GM19099 (cell line): ENCODE results near the gene ZMIZ1.

Source experiments
- POLR2A ChIP-seq: IDR thresholded peaks from 3 replicates; pipeline ENCODE4 v1.6.1; 2011; ENCODE audit warnings: low read depth; ENCODE audit not compliant: insufficient read length; ENCODE audit errors: extremely low read depth

ZMIZ1 gene

DNA sequence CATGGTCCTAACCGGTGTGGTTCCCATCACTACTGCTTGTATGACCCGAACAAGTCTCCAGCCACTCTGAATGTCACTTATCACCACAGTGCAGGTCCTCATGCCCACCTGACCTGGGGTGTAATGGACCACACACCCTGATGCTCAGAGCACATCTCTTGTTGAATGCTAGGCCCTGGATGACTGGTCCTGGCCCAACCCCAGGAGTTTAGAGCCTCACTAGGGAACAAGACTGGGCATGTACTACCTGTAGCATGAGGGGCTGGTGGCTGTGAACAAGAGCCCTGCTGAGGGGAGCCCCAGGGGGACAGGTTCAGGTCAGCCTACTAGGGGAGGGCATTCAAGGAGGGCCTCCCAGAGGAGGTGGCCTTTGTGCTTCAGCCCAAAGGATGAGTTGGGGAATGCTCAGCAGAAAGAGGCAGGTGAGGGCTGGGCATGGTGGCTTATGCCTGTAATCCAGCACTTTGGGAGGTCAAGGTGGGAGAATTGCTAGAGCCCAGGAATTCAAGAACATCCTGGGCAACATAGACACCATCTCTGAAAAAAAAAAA is 31.2 kb downstream of the ZMIZ1 start:
- TF ChIP-seq POLR2A, result no peak

DNA sequence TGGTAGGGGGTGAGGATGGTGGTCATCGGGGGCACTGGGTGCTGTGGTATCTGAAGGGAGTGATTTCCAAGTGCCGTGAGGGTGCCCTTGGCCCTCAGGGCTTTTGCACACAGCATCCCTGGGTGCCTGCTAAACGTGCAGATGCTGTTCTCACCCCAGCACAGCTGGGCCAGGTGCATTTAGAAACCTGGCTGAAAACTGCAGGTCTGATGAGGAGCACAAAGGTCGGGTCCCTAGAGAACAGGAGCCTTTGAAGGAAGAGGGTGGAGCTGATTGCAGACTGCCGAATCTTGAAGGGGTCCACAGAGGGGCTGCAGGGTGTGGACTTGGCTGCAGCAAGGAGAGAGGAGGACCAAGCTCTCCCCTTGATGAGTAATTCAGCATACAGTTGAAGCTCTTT is 32.0 kb downstream of the ZMIZ1 start:
- no peak for TF ChIP-seq POLR2A

DNA sequence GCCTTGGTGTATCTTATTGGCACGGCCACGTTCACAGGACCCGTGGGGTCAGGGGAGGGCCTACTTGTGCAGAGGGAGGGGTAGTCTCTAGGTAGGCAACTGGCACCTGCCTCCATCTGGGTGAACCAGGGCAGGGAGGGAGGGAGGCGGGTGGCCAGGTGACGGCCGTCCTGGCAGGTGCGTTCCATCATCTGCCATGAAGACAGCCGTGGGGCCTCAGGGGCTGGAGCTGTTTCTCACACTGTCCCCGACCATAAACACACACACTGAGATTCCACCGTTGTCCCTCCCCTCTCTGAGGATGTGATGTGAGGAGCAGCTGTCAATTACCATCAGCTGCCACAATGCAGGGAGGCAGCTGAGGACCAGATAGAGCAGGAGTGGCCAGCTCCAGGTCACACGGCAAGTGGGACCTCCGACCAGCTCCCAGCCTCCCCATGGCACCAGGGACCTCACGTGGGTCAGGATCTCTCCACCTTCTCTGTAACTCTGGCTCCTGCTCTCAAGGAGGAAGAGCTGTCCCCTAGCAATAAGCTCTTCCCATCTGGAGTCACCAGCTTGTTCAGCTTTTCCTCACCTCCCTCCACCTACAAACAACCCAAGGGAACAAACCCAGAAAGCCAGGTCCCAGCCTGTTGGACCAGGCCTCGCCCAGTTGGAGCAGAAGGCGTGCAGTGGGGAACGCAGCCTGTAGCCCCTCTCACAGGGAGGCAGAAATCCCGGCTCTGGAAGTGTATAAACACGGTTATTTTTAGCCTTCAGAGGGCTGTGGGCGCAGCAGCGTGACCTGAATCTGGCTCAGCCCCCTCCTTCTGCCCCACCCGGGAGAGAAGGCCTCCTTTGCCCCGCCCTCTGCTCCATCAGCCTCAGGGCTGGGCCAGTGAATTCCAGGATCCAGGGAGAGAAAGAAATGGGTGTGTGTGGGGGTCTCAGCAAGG is 33.1 kb downstream of the ZMIZ1 start:
- no peak for TF ChIP-seq POLR2A

DNA sequence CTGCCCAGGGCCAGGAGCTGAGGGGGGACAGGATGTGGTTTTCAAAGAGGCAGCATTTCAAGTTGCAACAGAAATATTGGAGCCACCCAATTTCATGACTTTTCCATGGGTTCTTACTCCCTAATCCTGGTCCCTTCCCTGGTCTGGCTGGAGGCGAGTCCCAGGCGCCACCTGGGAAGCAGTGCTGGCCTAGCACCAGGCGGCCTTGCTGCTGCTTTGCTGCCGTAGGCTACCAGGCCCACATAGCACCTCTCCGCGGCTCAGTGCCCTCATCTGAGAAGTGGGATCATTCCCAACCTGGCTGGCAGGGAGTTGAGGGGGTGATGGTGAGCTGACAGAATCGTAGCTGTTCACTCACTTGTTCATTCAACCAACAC is 33.7 kb downstream of the ZMIZ1 start:
- TF ChIP-seq POLR2A, result no peak

DNA sequence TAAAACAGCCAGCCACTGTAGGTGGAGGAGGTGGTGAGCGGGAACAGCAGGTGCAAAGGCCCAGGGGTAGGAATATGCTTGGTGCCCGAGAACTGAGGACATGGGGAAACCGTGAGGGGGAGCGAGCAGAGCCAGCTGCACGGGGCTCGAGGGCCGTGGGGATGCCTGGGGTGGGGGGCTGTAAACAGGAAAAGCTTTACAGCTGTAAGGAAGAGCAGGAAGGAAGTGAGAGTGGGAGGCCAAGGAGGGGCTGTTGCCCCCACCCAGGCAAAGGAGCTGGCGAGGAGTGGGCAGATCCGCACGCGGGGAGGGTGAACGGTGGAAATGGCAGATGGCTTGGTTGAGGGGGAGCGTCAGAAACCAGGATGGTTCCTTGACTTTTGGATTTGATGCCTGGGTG is 34.4 kb downstream of the ZMIZ1 start:
- TF ChIP-seq POLR2A, result no peak

DNA sequence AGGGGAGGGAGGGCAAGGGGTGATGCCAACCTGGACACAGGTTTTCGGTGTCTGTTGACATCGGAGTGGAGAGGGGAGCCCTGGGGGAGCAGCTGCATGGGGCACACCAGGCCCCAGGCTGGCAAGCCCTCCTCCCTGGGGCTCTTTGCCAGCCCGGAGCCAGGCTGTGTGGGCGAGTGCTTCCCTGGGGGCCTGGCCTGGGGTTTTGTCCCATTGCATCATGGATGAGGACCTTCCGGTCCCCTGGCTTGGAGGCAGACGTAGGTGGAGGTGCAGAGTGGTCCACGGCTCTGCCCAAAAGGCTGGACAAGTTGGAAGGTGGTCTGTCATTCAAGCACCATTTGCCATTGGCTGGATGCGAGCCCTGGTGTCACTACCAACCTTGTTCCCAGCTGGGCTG is 34.8 kb downstream of the ZMIZ1 start:
- TF ChIP-seq POLR2A, result no peak

DNA sequence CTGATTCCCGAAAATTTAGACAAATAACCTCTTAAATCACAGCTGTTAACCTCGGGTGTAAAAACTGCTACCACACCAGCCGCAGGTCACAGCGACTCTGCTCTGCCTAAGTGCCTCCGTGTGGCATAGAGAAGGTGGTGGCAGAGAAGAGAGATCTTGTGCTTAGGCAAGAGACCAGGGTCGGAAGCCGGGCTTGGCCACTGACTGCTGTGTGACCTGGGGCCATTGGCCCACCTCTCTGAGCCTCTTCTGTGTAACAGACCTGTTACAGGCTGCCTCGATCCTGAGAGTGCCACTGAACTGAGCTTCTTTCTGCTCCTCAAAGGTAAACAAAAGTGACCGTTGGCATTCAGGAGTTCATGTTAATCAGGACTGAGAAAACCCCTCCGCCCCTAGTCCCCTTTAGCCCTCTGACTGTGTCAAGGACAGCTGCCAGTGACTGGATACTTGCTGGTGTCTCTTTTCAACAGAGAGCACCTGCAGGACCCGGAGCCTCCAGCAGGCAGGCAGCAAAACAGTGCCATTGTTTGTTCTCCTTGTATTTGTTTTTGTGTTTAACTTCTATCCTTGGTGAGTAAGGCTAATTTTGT is 36.5 kb downstream of the ZMIZ1 start:
- TF ChIP-seq POLR2A, result no peak

DNA sequence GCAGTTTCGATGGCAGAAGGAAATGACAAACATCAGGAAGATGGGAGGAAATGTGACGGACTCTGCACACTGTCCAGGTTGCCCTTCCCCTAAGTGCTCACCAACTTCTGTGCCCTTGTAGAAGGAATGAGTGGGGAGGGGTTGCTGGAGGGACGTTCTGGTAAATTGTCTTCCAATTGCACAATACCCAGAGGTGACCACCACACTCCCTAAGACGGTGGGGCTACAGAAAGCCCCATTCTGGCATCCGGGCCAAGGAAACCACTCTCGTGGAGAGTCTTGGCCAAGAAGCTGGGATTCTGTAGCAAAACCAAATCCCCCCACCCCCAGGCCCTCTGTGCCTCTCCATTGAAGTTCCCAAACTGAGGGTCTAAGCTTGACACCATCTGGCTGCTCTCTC is 37.1 kb downstream of the ZMIZ1 start:
- no peak for TF ChIP-seq POLR2A

DNA sequence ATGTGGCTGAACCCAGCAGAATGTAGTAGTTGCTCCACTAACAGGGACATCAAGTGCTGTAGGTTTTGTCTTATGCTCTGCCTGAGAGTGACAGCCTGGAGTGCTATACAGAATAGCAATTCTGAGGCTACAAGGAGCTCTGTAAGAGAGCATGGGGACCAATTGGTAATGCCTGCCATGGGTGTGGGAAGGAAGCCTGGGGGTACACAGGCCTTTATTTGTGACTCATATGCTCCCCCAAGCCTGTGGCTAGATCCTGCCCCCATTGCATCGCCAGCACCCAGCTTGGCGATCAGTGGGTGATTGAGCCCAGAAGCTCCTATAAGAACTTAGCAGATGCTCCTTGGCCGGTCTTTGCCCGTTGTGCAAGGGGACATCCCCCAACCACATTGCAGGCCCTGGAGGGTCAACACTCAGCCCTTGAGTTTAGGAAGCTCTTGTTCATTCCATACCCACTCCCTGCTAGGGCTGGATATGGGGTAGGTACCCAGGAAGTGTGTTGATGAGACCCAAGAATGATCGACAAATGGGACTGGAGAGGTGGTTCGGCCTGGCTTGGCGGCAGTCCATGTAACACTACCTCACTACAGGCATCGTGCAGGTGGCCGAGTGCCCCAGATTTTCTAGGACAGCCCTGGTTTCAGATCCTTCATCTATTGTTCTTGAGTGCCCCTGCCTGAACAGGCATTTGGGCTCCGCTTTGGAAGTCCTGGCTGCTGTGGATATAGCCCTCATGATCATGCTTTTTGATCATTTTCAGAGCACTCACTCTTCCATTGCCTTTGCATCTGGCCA is 37.7 kb downstream of the ZMIZ1 start:
- no peak for TF ChIP-seq POLR2A

DNA sequence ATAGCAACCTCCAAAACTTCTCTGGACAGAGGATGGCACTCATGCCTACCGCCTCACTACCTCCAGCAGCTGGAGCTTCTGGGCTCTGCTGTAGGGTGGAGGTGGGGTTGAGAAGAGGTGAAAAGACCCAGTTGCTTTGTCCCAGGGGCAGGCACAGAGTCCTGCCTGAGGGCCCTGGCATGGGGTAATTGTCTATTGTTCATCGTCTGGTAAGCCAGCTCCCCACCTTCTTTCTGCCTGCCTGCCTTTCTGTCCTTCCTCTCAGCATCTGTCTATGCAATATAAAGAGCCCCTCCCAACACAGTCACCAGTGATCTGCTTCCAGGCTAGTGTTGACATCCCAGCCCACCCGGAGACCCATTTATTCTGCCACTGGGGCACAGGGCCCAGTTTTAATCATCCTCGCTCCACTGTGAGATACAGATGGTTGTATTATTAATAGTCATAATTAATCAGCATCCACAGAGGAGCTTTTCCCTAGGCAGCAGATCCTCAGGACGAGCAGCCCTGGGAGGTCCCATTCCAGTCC is 39.0 kb downstream of the ZMIZ1 start:
- no peak for TF ChIP-seq POLR2A

DNA sequence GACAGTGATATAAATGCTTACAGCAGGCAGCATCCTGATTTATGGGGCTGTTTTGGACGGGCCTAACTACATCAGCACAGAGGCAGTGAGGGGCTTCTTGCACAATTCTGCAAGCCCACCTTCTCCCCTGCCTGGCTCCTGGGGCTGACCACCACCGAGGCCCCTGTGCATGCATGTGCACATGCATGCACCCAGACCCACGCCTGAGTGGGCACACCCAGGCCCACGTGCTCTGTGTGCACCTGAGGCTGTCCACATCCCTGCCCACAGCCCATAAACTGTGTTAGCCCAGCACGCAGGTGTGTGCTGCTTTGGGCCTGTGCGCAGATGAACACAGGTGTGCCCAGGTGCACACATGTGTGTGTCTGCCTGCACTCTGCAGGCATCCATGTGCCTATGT is 40.0 kb downstream of the ZMIZ1 start:
- TF ChIP-seq POLR2A, result no peak

DNA sequence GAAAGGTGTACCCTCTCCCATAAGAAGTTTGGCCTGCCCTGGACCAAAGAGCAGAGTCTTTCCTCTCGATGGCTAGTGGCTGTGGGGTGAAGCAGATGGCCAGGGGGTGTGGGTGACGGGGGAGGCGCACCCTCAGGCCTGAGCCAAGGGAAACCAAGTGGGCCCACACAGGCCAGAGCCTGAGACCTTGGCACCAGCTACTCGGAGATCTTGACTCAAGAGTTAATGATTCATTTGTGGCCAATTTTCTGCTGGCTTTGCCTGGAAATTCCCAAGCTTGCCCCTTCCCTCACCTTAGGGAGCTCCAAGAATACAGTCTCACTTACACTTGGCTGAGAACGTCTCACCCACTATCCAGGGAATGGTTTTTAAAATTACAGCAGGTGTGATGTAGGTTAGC is 42.7 kb downstream of the ZMIZ1 start:
- no peak for TF ChIP-seq POLR2A

DNA sequence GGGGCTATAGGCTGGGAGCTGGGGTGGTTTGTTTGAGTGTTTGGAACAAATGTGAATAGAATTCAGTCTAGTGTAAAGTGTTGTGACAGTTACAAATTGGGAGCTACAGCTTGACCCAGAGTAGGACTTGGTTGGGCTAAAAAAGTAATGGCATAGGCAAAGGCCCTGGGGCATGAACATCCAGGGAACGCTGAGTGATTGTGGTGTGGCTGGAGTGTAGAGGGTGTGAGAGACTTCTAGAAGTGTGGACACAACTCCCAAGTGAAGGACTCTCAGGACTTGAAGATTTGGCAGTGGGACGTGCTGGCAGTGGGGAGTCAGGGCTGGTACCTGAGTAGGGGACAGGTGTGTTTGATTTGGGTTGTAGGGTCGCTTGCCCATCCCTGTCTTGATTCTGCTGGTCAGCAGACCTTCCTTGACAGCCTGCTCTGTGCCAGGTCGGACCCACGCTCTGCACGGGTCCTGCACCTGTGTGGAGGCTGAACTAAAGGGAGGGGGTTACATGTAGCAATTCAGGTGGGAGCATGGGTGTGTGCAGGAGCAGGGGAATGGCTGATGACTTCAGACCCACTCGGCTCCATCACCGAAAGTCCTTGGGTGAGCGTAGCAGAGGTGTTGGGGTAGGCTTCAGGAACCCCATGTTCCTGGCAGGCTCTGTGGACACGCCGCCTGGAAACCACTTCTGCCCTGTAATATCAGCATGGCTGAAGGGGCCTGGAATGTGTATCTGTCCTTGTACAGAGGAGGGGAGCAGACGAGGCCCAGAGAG is 43.3 kb downstream of the ZMIZ1 start:
- TF ChIP-seq POLR2A, result no peak

DNA sequence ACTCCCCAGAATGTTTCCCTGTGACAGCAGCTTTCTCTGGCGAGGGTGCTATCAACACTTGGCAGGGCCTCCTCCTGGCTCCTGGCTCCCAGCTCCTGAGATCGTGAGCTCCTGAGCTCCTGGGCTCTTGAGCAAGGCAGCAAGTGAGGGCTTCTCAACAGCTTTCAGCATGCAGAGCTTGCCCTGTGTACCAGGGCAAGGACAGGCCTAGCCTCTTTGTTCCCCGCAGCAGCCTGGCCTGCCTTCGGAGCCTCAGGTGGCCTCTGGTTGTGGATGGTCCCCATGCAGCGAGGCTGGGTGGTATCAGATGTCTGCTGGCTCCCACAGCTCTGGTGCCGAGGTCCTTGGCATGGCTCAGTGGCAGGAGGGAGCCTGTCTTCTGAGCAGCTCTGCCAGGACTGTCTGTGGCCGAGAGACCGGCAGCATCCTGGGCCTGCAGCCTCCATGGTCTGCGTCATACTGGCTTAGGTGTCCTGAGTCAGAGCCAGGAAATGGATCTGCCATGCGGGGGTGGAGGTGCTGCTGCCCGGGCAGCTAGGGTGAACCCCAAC is 44.2 kb downstream of the ZMIZ1 start:
- no peak for TF ChIP-seq POLR2A
